HG03432 (cell line): Measurements from ENCODE around the gene MATCAP1.

ENCODE experiments used
- ATAC-seq: cut with Tn5 transposase; IDR thresholded peaks from one replicate; pipeline ENCODE4 v1.9.1; 2021; ENCODE audit warnings: mild to moderate bottlenecking, moderate library complexity; ENCODE audit not compliant: unreplicated experiment

Gene MATCAP1

DNA sequence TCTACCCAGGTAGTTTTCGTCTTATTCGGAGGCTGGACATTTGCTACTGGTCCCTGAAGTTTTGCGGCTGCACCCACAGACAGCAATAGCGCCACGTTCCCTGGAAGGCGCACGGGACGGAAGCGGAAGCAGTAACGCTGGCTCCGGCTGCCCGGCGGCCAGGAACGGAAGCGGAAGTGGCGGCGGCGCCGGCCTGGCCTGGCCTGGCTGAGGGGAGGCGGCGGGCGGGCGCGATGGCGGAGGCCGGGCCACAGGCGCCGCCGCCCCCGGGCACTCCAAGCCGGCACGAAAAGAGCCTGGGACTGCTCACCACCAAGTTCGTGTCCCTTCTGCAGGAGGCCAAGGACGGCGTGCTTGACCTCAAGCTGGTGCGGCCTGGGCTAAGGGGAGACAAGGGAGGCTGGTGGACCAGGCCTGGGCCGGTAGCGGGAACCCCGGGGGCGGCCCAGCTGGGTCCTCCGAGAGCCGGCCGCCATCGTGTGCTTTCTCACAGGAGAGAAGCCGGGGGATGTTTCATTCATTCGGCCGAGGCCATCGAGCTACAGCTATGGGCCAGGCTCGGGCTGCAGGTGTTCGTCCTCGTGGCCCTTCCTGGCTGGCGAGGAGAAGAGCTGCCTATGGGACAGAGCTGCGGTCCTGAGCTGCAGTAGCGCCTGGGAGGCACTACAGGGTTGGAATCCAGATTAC lies 8.4 kb upstream of the MATCAP1 start, which contains the start of gene E2F4:
E2F4 (plus strand) TSS at position 161 of the 687 bp plus-strand sequence; CDS start at position 234, 73 bp downstream.
- peak; percentile 91 for ATAC-seq

GRCh38 chr16:67191411-67191994 lies 7.7 kb upstream of the MATCAP1 start:
- ATAC-seq: peak; percentile 3

DNA sequence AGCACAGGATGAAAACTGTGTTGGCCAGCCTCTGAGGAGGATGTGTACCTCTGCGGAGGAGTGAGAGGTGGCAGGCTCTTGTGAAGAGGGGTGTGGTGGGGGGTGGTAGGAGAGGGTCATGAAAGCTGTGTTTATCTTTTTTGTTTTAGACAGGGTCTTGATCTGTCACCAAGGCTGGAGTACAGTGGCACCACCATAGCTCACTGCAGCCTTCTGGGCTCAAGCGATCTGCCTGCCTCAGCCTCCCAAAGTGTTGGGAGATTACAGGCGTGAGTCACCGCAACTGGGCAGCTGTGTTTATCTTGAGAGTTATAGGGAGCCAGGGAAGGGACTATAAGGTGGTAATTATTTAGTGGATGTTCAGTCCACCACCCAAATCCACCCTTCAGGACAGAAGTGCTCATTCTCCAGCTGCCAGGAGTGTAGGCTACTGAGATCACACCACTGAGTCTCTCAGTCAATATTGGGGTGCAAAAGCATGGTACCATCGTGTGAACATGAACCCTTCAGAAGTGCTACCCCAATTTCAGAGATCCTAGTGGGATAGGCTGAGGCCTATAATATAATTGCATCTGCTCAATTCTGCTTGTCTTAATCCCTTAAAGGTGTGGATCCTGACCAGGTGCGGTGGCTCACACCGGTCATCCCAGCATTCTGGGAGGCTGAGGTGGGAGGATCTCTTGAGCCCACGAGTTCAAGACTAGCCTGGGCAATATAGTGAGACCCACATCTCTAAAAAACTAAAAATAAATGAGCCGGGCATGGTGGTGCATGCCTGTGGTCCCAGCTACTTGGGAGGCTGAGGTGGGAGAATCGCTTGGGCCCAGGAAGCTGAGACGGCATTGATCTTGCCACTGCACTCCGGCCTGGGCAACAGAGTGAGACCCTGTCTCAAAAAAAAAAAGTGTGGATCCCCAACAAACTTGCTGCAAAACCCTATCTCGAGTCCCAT lies 7.0 kb upstream of the MATCAP1 start:
- no peak for ATAC-seq

DNA sequence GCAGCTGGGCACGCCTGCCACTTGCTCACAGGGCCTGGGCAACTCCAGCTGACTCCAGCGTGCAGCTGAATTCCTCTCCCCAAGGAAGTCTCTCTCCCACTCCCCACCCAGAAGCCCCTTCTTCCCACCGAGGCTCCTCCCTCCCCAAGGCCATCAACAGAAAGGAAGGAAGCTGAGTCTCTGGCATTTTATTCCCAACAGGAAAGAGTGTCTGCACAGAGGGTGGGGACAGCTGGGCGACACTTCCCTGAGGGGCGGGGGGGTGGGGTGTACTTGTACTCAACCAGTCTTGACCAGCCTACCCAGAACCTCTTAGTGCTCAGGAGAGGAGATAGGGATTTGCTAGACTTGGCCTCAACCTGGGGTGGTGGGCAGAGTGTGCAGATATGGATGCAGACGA lies 6.3 kb upstream of the MATCAP1 start, which contains the start of gene EXOC3L1:
EXOC3L1 (minus strand) TSS at position 96 of the 400 bp plus-strand sequence. CDS start 460 bp downstream, outside the sequence.
- ATAC-seq: no peak

DNA sequence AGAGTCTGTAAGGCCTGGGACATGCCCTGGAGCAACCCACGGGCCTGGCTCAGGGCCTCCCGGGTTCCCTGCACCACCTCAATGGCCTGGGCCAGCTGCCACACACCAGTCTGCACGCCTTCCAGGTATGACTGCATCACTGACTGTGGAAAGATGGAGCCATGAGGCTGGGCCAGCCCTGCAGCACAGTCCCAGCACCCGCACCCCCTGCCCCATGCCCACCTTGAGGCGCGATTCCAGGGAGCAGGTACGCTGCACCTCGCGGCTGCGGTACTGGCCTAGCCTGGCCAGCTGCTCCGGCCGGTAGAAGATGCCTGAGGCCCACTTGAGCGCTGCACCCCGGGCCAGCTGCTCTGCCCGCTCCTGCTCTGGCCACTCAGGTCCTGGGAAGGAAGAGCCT lies 5.0 kb upstream of the MATCAP1 start:
- no peak for ATAC-seq

GRCh38 chr16:67188323-67188722 lies 4.6 kb upstream of the MATCAP1 start:
- ATAC-seq: no peak

DNA sequence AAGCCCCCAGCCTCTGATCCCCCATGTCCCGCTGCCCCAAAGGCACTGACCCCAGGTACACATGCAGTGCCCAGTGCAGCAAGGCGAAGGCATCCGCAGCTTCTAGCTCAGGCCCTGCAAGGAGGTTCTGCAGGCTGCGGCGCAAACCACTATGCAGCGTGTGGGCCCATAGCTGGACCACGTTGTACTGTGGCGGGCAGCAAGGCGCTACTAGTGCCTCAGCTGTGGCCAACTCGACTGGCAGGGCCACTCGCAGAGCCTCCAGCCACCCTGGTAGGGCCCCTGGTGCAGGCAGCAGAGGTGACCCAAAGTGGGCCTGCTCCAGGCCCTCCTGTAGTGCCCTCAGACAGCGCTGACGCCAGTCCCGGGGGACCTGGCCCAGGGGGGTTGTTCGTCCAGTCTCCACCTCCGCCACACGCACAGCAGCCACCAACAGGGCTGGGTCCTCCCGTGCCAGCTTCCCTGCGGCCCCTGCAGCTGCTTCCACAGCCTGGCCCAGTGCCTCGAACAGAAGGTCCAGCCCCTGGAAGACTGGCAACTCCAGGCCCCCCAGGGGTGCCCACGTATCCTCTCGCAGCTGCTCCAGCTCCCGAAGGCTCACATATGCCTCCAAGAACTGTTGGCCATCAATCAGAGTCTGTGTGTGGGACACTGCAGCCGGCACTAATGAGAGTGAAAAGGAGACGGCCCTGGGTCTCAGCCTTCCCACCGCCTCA lies 3.6 kb upstream of the MATCAP1 start:
- ATAC-seq: no peak

- no peak for ATAC-seq
Observed at GRCh38 chr16:67186550-67186950, 2.8 kb upstream of the MATCAP1 start.

- no peak for ATAC-seq
Observed at GRCh38 chr16:67185651-67186134, 1.9 kb upstream of the MATCAP1 start.

DNA sequence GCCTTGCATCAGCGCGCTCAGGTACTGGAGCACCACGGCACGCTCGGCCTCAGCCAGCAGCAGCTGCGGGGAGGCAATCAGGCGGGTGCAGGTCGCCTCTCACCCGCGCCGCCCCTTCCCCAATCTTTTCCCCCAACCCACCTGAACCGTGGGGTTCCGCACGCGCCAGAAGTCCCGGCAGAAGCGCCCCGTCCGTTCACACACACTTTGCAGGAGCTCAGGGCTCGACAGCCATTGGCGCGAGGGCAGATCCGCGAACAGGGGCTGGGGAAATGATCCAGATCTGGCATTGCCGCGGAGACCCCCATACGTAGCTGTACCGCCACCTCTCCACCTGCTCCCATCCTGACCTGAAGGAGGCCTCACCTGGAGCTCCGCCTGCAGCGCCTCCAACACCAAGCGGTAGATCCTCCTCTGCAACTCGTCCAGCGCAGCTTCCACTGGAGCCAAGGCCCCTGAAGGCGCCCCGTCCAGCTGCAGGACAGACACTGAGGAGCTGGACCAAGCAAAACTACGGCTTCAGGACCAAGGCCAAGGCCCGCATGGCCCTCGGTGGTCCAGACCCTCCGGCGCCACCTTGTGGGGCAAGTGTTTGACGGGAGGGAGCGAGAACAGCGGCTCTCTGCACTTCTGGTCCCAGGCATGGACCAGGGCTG lies 1.4 kb upstream of the MATCAP1 start:
- peak; percentile 27 for ATAC-seq

- no peak for ATAC-seq
Observed at GRCh38 chr16:67184453-67184994, 761 bp upstream of the MATCAP1 start.

GRCh38 chr16:67183284-67183626 lies 508 bp downstream of the MATCAP1 start:
- no peak for ATAC-seq

- no peak for ATAC-seq
Observed at GRCh38 chr16:67182288-67182687, 1.5 kb downstream of the MATCAP1 start.

DNA sequence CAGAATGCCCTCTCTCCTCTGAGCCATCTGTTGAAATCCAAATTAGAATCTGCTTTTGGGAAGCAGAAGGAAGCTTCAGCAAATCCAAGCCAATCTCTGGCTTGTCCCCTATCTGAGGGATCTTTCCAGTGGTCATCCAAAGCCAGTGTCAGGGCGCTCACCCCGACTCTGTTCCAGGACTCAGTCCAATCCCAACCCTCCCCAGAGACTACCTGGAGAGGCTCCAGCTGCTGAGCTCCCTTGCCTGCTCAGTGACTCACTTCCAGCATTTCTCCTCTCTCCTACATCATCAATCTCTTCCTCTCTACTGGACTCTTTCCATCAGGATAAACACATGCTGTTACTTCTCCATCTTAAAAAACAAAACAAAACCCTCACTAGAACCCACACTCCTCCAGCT lies 2.4 kb downstream of the MATCAP1 start:
- no peak for ATAC-seq

DNA sequence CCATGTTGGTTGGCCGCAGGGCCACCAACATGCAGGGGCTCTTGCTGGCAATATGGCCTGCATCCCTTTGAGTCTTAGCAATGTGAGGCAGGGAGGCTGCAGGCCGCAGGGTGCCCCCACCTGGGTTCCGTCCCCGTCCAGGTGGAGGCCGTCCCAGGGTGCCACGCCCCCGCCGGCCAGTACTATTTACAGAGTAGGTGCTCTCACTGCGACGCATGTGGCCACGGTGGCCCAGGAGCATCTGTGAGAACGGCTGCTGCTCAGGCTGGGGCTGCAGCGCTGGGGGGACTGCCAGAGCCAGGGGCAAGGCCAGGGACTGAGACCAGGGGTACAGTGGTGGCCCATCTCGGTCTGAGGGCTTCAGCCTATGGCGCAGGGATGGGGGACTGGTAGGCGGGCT lies 3.6 kb downstream of the MATCAP1 start:
- no peak for ATAC-seq

- no peak for ATAC-seq
Observed at GRCh38 chr16:67179421-67180080, 4.2 kb downstream of the MATCAP1 start.

- no peak for ATAC-seq
Observed at GRCh38 chr16:67177743-67178699, 5.7 kb downstream of the MATCAP1 start.

DNA sequence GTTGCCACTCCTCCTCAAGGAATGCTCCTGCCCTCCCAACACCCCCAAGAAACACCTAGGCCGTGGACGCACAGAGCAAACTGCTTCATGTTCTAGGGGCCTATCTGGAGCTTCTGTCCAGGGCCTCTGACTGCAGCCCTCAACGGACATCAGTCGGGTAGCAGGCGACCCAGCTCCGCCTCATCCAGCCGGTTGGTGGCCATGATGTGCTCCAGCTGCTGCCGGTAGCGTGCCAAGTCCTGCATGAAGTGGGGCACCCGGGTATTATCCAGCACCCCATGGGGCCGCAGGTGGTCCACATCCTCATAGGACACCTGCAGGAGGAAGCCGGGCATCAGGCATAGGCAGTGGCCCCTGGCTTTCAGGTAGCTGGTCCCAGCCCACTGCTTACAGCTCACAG lies 7.1 kb downstream of the MATCAP1 start:
- no peak for ATAC-seq
